Endometrial microvascular endothelial cells (primary cell): ENCODE results near the gene HSDL1. TPM values are rescaled to one million over a fixed set of nuclear protein-coding genes. Genes with fewer than 3 reads are reported as not detected.

Experiments
- in situ Hi-C: cut with HindIII; loops from 2 replicates; pipeline ENCODE4 v1.10.0; 2017; ENCODE audit warnings: low sequenced_read_pairs, low pct_unique_long_range_greater_than_20kb; ENCODE audit errors: inconsistent ontology term
- total RNA-seq: library from RNA; depleted of rRNA; stranded (reverse); fragments of >200 nt; gene quantifications from one replicate; pipeline ENCODE4 v1.2.3, GENCODE V29; 2015; ENCODE audit errors: inconsistent ontology term

HSDL1 gene
- total RNA-seq, 1 donor from 2014 or later, result 20.6 TPM

GRCh38 chr16:84088695-84089395 lies 56.1 kb downstream of the HSDL1 start:
- in situ Hi-C loops, result no loop called here

DNA sequence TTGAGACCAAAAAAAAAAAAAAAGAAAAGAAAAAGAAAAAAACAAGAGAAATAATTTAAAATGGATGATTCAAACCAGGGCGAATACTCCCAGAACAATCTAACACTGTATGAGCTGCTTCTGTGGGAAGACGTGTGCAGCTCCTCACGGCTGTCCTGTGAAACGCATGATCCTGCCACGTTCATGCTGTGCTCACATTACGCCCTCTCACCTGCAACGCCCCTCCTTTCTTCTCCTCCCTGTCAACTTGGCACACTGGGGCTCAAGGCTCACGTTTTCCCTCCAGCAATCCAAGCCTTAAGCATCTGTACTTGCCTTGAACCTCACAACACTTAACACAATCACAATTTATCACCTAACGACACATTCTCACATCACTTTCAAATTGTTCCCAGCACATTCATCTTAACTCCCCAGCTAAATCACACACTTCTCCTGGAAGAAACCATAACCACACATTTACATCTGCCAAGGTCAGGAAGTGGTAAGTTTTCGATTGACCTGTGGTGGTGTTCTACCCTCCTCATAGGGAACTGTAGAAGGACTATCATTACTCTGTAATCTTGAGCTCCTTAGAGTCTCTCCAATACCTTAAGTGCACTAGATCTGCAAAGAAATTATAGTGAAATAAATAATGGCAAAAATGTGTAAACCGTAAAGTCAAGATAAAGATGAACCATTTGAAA lies 57.4 kb downstream of the HSDL1 start:
- in situ Hi-C loops, result no loop called here

DNA sequence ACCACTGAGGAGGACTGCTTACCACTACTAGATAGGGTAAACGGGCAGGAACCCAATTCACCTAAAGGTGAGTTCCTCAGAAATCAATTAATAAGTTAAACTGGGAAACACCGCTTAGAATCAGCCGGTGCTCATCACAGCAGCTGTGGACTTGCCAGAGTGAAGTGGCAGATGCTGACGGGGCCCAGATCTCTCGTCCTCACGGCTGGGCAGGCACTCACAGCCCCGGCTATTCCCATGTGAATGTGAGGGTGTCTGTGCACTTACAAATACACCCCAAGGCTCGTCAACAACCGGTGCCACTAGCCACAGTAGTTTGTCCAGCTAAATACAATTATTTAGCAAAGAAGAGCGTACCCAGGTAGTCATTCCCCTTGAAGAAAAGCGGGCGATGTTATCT lies 58.0 kb downstream of the HSDL1 start:
- in situ Hi-C loops, result no loop called here

DNA sequence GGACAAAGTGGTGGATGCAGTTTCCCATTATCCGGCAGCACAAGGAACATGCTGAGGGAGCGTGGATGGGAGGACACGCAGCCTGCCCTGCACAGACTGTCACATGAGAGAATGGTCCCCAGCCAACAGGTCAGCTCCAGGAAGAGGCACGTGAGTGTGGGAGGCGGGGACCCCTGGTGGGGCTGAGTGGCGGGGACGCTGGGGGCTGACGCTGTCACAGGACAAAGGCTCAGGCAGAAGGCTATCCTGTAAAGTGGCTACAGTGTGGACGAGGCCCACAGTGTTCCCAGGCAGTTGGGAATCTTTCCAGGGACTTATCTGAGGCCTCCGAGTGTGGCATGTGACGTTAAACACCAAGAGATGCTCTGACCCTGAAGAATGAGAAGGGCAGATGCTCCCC lies 58.6 kb downstream of the HSDL1 start:
- in situ Hi-C loops, result no loop called here

- in situ Hi-C loops, result no loop called here
Observed at GRCh38 chr16:84085773-84086172, 59.2 kb downstream of the HSDL1 start.

GRCh38 chr16:84085271-84085667 lies 59.7 kb downstream of the HSDL1 start:
- in situ Hi-C loops, result no loop called here

DNA sequence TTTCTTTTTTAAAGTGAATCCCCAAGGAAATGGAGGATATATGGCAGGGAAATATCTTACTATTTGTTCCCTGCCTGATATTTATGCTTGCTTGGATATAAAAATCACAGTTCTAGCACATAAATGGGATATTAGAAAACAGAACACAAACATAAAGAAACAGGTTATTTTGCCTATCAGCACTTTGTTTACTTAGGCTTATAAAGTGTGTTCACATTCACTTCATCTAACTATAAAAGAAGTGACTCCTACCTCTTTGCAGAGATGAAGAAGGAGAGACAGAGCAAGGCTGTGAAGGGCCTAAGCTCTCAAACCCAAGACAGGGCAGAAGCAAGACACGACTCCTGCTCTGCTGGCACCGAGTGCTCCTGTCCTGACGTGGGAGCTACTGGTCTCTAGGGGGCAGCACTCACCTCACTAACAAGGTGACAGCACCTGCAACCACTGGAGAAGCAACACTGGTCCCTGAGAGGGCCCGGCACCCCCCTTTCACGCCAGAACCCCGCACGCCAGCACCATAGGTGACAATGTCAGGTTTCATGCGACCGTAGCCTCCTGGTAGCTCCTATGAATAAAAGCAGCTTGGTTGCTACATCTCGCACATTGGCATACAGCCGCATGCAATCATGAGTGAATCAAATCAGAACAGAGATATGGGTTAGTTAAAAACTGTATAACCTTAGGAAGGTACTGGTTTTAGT lies 60.3 kb downstream of the HSDL1 start:
- in situ Hi-C loops, result no loop called here

DNA sequence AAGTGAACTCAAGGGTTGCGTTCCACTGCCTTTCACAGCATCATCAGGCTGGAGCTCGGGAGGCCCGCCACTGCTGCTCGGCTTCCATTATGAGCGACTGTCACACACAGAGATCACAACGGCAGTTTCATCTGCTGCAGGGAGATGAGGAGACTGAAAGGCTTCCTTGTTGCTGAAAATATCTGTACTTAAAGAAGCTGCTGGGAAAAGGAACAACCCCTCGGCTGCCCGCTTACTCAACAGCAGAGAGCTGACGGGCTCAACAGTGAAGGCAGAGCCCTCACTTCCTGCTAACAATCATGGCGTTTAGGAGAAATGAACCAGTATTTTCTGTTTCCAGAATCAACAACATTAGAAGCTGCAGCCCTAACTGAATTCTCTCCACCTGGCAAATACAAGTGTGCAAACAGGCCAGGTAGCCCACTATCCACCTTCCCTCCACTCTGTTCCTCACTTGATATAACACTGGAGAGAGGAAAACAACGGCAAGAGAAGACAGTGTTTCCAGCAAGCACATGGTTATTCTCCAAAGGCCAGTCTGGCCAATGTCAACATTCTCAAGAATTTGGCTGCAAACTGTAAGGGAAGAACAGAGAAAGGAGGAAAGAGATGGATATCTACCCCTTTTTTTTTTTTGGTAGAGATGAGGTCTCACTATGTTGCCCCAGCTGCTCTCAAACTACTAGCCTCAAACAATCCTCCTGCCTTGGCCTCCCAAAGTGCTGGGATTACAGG lies 62.0 kb downstream of the HSDL1 start:
- in situ Hi-C loops, result no loop called here

DNA sequence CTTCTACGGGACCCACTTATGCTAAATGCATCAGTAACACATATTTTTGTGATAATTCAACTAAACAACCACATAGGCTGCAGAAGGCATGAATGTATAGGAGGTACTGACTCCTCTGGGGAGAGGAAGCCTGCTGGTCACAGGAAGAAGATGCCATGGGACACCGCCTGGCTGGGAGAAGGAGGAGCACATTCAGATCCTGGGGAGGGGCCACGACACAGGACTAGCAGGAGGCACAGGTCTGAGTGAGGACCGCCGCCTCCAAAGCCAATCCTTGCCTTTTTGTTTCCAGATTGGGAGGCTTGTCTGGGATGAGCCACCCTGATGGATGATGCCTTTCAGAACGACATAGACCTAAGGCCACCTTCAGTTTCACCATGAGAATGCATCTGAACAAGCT lies 62.9 kb downstream of the HSDL1 start:
- in situ Hi-C loops, result no loop called here

DNA sequence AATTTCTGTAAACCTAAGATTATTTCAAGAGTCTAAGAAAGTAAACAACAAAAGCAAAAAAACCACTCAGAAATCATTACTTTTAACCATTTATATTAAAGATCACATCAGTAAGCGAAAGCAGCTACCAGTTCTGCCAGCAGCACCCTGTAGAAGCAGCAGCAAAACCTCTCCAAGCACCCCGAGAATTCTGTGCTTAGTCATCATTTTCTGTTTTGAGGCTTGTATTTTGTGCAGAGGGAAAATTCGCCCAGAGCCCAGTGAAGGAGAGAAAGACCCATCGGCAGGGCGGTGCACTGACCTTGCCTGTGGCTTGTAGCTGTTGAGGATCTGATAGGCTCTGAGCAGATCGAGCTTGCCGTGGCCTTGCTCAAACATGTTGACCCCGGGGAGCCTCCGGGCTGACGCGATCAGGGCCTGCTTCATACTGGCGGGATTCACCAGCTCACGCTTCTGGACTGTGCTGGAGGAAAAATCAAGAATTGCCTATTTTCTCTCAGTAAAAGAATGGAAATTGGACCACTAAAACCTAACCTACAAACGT lies 63.5 kb downstream of the HSDL1 start:
- in situ Hi-C loops, result no loop called here

GRCh38 chr16:84080813-84081212 lies 64.2 kb downstream of the HSDL1 start:
- in situ Hi-C loops, result no loop called here

DNA sequence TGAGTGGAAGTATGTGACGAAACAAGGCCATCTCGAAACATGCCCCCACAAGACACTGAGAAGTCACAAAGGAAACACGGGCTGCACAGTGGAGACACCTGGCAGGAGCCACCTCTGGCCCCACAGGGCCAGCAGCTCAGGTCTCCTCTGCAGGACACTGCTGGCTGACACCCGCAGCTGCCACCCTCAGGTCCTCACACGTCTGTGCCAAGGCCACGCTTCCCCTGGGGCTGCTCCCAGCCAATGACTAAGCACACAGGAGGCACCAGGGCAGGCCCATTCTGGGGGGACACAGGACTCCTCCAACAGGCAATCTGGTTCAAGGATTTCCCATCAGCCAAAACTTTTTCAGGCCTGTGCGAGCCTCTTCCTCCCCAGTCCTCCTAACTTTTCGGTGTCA lies 64.6 kb downstream of the HSDL1 start:
- in situ Hi-C loops, result no loop called here

DNA sequence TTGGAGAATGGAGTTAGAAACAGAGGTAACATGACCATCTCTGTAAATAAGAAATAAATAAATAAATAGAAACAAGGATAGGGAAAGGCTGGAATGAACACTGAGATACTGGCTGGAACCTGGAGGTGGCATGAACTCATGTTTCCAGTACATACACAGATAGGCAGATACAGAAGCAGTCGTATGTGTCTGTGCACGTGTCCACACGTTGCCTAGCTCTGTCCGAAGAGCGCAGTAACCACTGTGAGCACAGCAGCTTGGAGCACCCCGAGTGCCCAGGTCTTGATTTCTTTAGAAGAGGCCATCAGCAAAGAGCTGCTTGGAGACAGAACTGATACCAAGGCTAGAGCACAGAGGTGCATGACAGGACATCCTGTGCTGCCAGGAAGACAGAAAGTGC lies 65.3 kb downstream of the HSDL1 start:
- in situ Hi-C loops, result no loop called here

- in situ Hi-C loops, result no loop called here
Observed at GRCh38 chr16:84075376-84075775, 69.6 kb downstream of the HSDL1 start.

GRCh38 chr16:84074721-84075120 lies 70.3 kb downstream of the HSDL1 start:
- in situ Hi-C loops, result no loop called here

Other genes starting within 250 kb of the HSDL1 start
- gene MLYCD, start 246.1 kb downstream of the HSDL1 start, total RNA-seq, result 1.8 TPM
- 11.1 TPM for gene OSGIN1, start 191.9 kb downstream of the HSDL1 start, total RNA-seq
- not detected for gene NECAB2, start 176.9 kb downstream of the HSDL1 start, total RNA-seq
- gene SLC38A8, start 102.4 kb downstream of the HSDL1 start, total RNA-seq, result not detected
- gene MBTPS1, start 28.2 kb downstream of the HSDL1 start, total RNA-seq, result 135 TPM
- not detected for gene DNAAF1, start 131 bp upstream of the HSDL1 start, total RNA-seq
- gene TAF1C, start 41.9 kb upstream of the HSDL1 start, total RNA-seq, result 51.9 TPM
- gene ADAD2, start 46.0 kb upstream of the HSDL1 start, total RNA-seq, result not detected
- not detected for gene KCNG4, start 94.8 kb upstream of the HSDL1 start, total RNA-seq
- 0.37 TPM for gene WFDC1, start 149.7 kb upstream of the HSDL1 start, total RNA-seq
- gene ATP2C2, start 223.4 kb upstream of the HSDL1 start, total RNA-seq, result not detected